ENCODE data around the gene MYOCD.

- no peak for TF ChIP-seq CTCF (IDR thresholded peaks at IDR 0.05 in 2 of 3, conservative IDR thresholded peaks at IDR 0.05 in 1 of 3; ENCODE audit: borderline replicate concordance in 1 of 3, insufficient read depth in 1 of 3, low read depth in 2 of 3, low read length in 2 of 3)
- TF ChIP-seq EZH2 (IDR thresholded peaks at IDR 0.05), result no peak
- no peak for TF ChIP-seq POLR2AphosphoS5 (IDR thresholded peaks at IDR 0.05; ENCODE audit: low read depth, low read length)
- no peak for TF ChIP-seq POLR2A (IDR thresholded peaks at IDR 0.05; ENCODE audit: borderline replicate concordance, extremely low read depth, insufficient read depth, insufficient read length)
- TF ChIP-seq REST (IDR thresholded peaks at IDR 0.05; ENCODE audit: low read depth), result no peak
- no peak for TF ChIP-seq MAX (IDR thresholded peaks at IDR 0.05)
- no peak for TF ChIP-seq SIN3A (IDR thresholded peaks at IDR 0.05; ENCODE audit: low read depth)
- TF ChIP-seq YY1 (IDR thresholded peaks at IDR 0.05; ENCODE audit: extremely low read depth, insufficient replicate concordance, low read depth, low read length), result no peak
- no peak for TF ChIP-seq EZH2phosphoT487 (IDR thresholded peaks at IDR 0.05; ENCODE audit: borderline replicate concordance)
- TF ChIP-seq EGR1 (IDR thresholded peaks at IDR 0.05; ENCODE audit: low read depth), result no peak
- TF ChIP-seq SP1 (IDR thresholded peaks at IDR 0.05; ENCODE audit: low read depth), result no peak
- TF ChIP-seq CEBPB (IDR thresholded peaks at IDR 0.05; ENCODE audit: low read depth), result no peak
- no peak for TF ChIP-seq CBX3 (IDR thresholded peaks at IDR 0.05; ENCODE audit: low read depth)
- no peak for TF ChIP-seq ZNF274 (IDR thresholded peaks at IDR 0.05; ENCODE audit: low read depth, low read length)
Measured at GRCh38 chr17:12641084-12641483, 24.6 kb upstream of the MYOCD start.
